GM21723 (cell line): ENCODE results near the gene CPLX3.

Source experiments
- ATAC-seq: cut with Tn5 transposase; IDR thresholded peaks from one replicate; pipeline ENCODE4 v1.9.1; 2021; ENCODE audit warnings: mild to moderate bottlenecking, moderate library complexity; ENCODE audit not compliant: unreplicated experiment

CPLX3 gene

GRCh38 chr15:74788042-74788682 lies 38.3 kb upstream of the CPLX3 start:
- no peak for ATAC-seq

GRCh38 chr15:74788683-74789151 lies 37.7 kb upstream of the CPLX3 start:
- ATAC-seq, result peak; percentile 25

- no peak for ATAC-seq
Measured at GRCh38 chr15:74789171-74789631, 37.2 kb upstream of the CPLX3 start.

- ATAC-seq, result no peak
Measured at GRCh38 chr15:74789741-74790079, 36.7 kb upstream of the CPLX3 start.

GRCh38 chr15:74790080-74790916 lies 36.1 kb upstream of the CPLX3 start:
- ATAC-seq, result no peak

GRCh38 chr15:74791007-74791406 lies 35.4 kb upstream of the CPLX3 start:
- ATAC-seq, result no peak

- ATAC-seq, result no peak
Measured at GRCh38 chr15:74791667-74792066, 34.8 kb upstream of the CPLX3 start.

GRCh38 chr15:74792227-74793016 lies 34.0 kb upstream of the CPLX3 start:
- ATAC-seq, result no peak

GRCh38 chr15:74793135-74794028 lies 33.0 kb upstream of the CPLX3 start:
- ATAC-seq, result no peak

- ATAC-seq, result no peak
Measured at GRCh38 chr15:74794248-74794969, 32.0 kb upstream of the CPLX3 start.

- ATAC-seq, result no peak
Measured at GRCh38 chr15:74794970-74795349, 31.5 kb upstream of the CPLX3 start.

GRCh38 chr15:74795966-74796625 lies 30.3 kb upstream of the CPLX3 start:
- ATAC-seq, result no peak

- ATAC-seq, result no peak
Measured at GRCh38 chr15:74798388-74799254, 27.8 kb upstream of the CPLX3 start.

- no peak for ATAC-seq
Measured at GRCh38 chr15:74799255-74799855, 27.1 kb upstream of the CPLX3 start.

- peak; percentile 72 for ATAC-seq
Measured at GRCh38 chr15:74799856-74800558, 26.4 kb upstream of the CPLX3 start.

- ATAC-seq, result no peak
Measured at GRCh38 chr15:74800559-74801094, 25.8 kb upstream of the CPLX3 start.
